K562 (cell line): ENCODE results near the gene INSL3. TPM values are rescaled to one million over a fixed set of nuclear protein-coding genes. Genes with fewer than 3 reads are reported as not detected.

Experiments
- ATF6 ChIP-seq: sonication (generic); formaldehyde crosslinking; IDR thresholded peaks from 2 replicates; pipeline ENCODE4 v1.4.0; 2020; ENCODE audit warnings: mild to moderate bottlenecking, missing genetic modification reagents
- CHD2 ChIP-seq: IDR thresholded peaks from 2 replicates; pipeline ENCODE4 v1.6.1; 2011; ENCODE audit warnings: low read depth, low read length
- CTCF ChIP-seq, 3 experiments: IDR thresholded peaks in 2 of 3; conservative IDR thresholded peaks in 1 of 3; 2 replicates each; pipeline ENCODE4 v1.5.1; 2011 to 2012; ENCODE audit warnings: low read length in 3 of 3, mild to moderate bottlenecking in 3 of 3, control low read depth in 2 of 3, improper control_type of control experiment in 1 of 3, inconsistent platforms in 1 of 3, low read depth in 1 of 3, mixed read lengths in 1 of 3, moderate library complexity in 1 of 3; ENCODE audit not compliant: insufficient read depth in 2 of 3
- E2F3 ChIP-seq: fragments of 250-450 bp; sonication (Bioruptor Pico); IDR thresholded peaks from 2 replicates; pipeline ENCODE4 v1.4.0; 2020; ENCODE audit warnings: mild to moderate bottlenecking
- GABPB2 ChIP-seq: fragments of 250-450 bp; sonication (Bioruptor Pico); conservative IDR thresholded peaks from 2 replicates; pipeline ENCODE4 v1.5.1; 2021; ENCODE audit warnings: mild to moderate bottlenecking
- KLF1 ChIP-seq: fragments of 450-650 bp; IDR thresholded peaks from 2 replicates; pipeline ENCODE4 v1.6.1; 2016; ENCODE audit warnings: missing genetic modification characterization, missing compliant biosample characterization
- MAFK ChIP-seq: IDR thresholded peaks from 2 replicates; pipeline ENCODE4 v1.6.1; 2011; ENCODE audit warnings: low read length, improper control_type of control experiment
- PHF20 ChIP-seq: fragments of 450-650 bp; IDR thresholded peaks from 2 replicates; pipeline ENCODE4 v1.6.1; 2018; ENCODE audit not compliant: partially characterized antibody
- PYGO2 ChIP-seq: fragments of 450-650 bp; IDR thresholded peaks from 2 replicates; pipeline ENCODE4 v1.6.1; 2016; ENCODE audit warnings: mild to moderate bottlenecking, missing genetic modification characterization, moderate library complexity, missing compliant biosample characterization
- SIX5 ChIP-seq, 2 experiments: IDR thresholded peaks; 2 replicates each; pipeline ENCODE4 v1.6.1; 2011; ENCODE audit warnings: low read length in 2 of 2, borderline replicate concordance in 1 of 2, low read depth in 1 of 2, mild to moderate bottlenecking in 1 of 2, moderate library complexity in 1 of 2; ENCODE audit not compliant: insufficient read depth in 1 of 2
- TAF1 ChIP-seq: IDR thresholded peaks from 2 replicates; pipeline ENCODE4 v1.6.1; 2011; ENCODE audit warnings: mild to moderate bottlenecking, low read length, moderate library complexity; ENCODE audit not compliant: insufficient read depth, control insufficient read depth, severe bottlenecking; ENCODE audit errors: extremely low read depth
- TFAM ChIP-seq: fragments of 250-450 bp; sonication (Bioruptor Pico); conservative IDR thresholded peaks from 2 replicates; pipeline ENCODE4 v1.5.0; 2021; ENCODE audit warnings: mild to moderate bottlenecking, moderate library complexity
- ZFPM2 ChIP-seq: fragments of 250-450 bp; sonication (Bioruptor Pico); IDR thresholded peaks from 2 replicates; pipeline ENCODE4 v1.5.1; 2022; ENCODE audit warnings: mild to moderate bottlenecking
- ZFX ChIP-seq: sonication (generic); formaldehyde crosslinking; IDR thresholded peaks from 2 replicates; pipeline ENCODE4 v1.8.0; 2022; ENCODE audit warnings: mild to moderate bottlenecking, missing genetic modification reagents, moderate library complexity
- ZNF57 ChIP-seq: fragments of 450-650 bp; formaldehyde crosslinking; IDR thresholded peaks from 2 replicates; pipeline ENCODE4 v1.4.0; 2020; ENCODE audit warnings: mild to moderate bottlenecking, moderate library complexity
- polyA plus RNA-seq, 8 experiments: library from polyadenylated mRNA; depleted of rRNA in 4 of 8; stranded (reverse) in 5 of 8; unstranded in 3 of 8; fragments of >200 nt; fragmentation: Nextera tagmentation in 2 of 8; fragmentation: Illumina TruSeq in 1 of 8; extraction: Ambion mirVana in 2 of 8; extraction: Trizol in 1 of 8; gene quantifications; 2 replicates each; pipeline versions ENCODE4 v1.2.1 to v1.2.3, GENCODE V29; 2011 to 2014; ENCODE audit warnings: inconsistent platforms in 1 of 8, missing spikeins in 1 of 8
- total RNA-seq, 7 experiments: library from RNA; depleted of rRNA in 6 of 7; stranded (reverse); fragments of >200 nt in 6 of 7; fragmentation: Illumina TruSeq in 2 of 7; extraction: Trizol in 2 of 7; gene quantifications; 2 replicates each; pipeline versions ENCODE4 v1.2.1 to v1.2.3, GENCODE V29; 2011 to 2021; ENCODE audit warnings: low replicate concordance in 1 of 7
- TF ChIP-seq, protein P1 (sequence below): sonication (generic); formaldehyde crosslinking; IDR thresholded peaks from 2 replicates; pipeline ENCODE4 v1.8.0; 2023; ENCODE audit warnings: missing genetic modification reagents, mild to moderate bottlenecking, borderline replicate concordance
- TF ChIP-seq, protein P2 (sequence below): IDR thresholded peaks from 2 replicates; pipeline ENCODE4 v1.6.1; 2011; ENCODE audit not compliant: insufficient read length; ENCODE audit errors: extremely low read depth

INSL3 gene
- total and polyA plus RNA-seq, 9 of the 15 experiments (the other 6 are each of a cell fraction or from before 2014, with no cell fraction given), result not detected

GRCh38 chr19:17855280-17856152, 34.2 kb upstream of the INSL3 start (continued):
- TF ChIP-seq, protein P1, sequence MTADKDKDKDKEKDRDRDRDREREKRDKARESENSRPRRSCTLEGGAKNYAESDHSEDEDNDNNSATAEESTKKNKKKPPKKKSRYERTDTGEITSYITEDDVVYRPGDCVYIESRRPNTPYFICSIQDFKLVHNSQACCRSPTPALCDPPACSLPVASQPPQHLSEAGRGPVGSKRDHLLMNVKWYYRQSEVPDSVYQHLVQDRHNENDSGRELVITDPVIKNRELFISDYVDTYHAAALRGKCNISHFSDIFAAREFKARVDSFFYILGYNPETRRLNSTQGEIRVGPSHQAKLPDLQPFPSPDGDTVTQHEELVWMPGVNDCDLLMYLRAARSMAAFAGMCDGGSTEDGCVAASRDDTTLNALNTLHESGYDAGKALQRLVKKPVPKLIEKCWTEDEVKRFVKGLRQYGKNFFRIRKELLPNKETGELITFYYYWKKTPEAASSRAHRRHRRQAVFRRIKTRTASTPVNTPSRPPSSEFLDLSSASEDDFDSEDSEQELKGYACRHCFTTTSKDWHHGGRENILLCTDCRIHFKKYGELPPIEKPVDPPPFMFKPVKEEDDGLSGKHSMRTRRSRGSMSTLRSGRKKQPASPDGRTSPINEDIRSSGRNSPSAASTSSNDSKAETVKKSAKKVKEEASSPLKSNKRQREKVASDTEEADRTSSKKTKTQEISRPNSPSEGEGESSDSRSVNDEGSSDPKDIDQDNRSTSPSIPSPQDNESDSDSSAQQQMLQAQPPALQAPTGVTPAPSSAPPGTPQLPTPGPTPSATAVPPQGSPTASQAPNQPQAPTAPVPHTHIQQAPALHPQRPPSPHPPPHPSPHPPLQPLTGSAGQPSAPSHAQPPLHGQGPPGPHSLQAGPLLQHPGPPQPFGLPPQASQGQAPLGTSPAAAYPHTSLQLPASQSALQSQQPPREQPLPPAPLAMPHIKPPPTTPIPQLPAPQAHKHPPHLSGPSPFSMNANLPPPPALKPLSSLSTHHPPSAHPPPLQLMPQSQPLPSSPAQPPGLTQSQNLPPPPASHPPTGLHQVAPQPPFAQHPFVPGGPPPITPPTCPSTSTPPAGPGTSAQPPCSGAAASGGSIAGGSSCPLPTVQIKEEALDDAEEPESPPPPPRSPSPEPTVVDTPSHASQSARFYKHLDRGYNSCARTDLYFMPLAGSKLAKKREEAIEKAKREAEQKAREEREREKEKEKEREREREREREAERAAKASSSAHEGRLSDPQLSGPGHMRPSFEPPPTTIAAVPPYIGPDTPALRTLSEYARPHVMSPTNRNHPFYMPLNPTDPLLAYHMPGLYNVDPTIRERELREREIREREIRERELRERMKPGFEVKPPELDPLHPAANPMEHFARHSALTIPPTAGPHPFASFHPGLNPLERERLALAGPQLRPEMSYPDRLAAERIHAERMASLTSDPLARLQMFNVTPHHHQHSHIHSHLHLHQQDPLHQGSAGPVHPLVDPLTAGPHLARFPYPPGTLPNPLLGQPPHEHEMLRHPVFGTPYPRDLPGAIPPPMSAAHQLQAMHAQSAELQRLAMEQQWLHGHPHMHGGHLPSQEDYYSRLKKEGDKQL (CRISPR knock-in tag), result no peak
- TF ChIP-seq ZNF57, result no peak
- TF ChIP-seq, protein P2, sequence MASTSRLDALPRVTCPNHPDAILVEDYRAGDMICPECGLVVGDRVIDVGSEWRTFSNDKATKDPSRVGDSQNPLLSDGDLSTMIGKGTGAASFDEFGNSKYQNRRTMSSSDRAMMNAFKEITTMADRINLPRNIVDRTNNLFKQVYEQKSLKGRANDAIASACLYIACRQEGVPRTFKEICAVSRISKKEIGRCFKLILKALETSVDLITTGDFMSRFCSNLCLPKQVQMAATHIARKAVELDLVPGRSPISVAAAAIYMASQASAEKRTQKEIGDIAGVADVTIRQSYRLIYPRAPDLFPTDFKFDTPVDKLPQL, result no peak
- peak; percentile 95 to 97 (median 97) for TF ChIP-seq CTCF (IDR thresholded peaks at IDR 0.05 in 2 of 3, conservative IDR thresholded peaks at IDR 0.05 in 1 of 3; ENCODE audit: insufficient read depth in 2 of 3, low read depth in 1 of 3, low read length in 3 of 3)
- no peak for TF ChIP-seq SIX5 (IDR thresholded peaks at IDR 0.05; ENCODE audit: borderline replicate concordance in 1 of 2, insufficient read depth in 1 of 2, low read depth in 1 of 2, low read length in 2 of 2)
- TF ChIP-seq TAF1, result no peak
- TF ChIP-seq KLF1 (tag), result no peak
- TF ChIP-seq E2F3 (CRISPR knock-in tag), result no peak
- no peak for TF ChIP-seq ZFPM2 (CRISPR knock-in tag)
- TF ChIP-seq ATF6, result no peak
- no peak for TF ChIP-seq ZFX
- TF ChIP-seq GABPB2 (CRISPR knock-in tag), result no peak
- TF ChIP-seq CHD2, result no peak
- no peak for TF ChIP-seq PYGO2 (tag)
- peak; percentile 16 for TF ChIP-seq PHF20
- no peak for TF ChIP-seq MAFK
- no peak for TF ChIP-seq TFAM
